WI38 (cell line): ENCODE data around the gene FAM185A.

Source experiments
- H3K4me3 ChIP-seq: 2 replicates; pipeline ENCODE4 v1.5.1; 2011; ENCODE audit warnings: low read depth, mild to moderate bottlenecking, control low read depth, low read length
- TF ChIP-seq, protein P1 (sequence below): IDR thresholded peaks from 2 replicates; pipeline ENCODE4 v1.5.1; 2012; ENCODE audit warnings: low read depth, mild to moderate bottlenecking, control low read depth, low read length

Gene FAM185A

DNA sequence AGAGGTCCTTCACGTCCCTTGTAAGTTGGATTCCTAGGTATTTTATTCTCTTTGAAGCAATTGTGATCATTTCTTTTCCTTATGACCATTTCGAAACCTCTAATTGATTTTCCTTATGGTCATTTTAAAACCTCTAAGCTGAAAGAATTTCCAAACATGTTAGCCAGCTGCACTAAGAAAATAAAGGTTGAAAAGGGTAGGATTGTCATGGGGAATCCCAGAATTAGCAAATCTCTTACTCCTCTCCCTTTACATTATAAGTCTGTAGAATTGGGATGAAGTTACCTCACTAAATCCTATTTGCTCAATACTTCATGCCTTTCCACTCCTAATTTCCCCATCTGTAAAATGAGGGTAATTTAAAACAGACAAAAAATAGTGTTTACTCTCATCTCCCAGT, 79.5 kb downstream of the FAM185A start:
- no peak overlapping the region for H3K4me3 ChIP-seq
- TF ChIP-seq, protein P1, sequence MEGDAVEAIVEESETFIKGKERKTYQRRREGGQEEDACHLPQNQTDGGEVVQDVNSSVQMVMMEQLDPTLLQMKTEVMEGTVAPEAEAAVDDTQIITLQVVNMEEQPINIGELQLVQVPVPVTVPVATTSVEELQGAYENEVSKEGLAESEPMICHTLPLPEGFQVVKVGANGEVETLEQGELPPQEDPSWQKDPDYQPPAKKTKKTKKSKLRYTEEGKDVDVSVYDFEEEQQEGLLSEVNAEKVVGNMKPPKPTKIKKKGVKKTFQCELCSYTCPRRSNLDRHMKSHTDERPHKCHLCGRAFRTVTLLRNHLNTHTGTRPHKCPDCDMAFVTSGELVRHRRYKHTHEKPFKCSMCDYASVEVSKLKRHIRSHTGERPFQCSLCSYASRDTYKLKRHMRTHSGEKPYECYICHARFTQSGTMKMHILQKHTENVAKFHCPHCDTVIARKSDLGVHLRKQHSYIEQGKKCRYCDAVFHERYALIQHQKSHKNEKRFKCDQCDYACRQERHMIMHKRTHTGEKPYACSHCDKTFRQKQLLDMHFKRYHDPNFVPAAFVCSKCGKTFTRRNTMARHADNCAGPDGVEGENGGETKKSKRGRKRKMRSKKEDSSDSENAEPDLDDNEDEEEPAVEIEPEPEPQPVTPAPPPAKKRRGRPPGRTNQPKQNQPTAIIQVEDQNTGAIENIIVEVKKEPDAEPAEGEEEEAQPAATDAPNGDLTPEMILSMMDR: no peak

GRCh38 chr7:102829075-102829474, 80.3 kb downstream of the FAM185A start:
- H3K4me3 ChIP-seq: no peak overlapping the region

DNA sequence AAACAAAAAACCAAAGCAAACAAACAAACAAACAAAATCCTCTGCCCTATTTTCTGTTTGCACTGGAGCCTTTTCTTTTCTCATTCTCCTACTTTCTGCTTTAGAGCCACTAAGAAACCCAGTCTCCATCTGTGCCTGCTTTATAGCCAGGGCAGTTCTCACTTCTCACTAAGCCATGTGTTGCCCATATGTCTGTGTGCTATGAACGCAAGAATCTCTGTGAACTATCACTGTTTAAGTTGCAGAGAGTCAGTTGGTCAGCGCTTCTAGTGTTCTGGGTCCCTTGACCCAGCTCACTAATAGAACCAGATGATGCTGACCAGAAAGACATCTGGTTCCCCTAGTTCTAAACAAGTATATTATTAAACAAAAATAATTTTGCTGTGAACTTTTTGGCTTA, 81.4 kb downstream of the FAM185A start:
- no peak overlapping the region for H3K4me3 ChIP-seq
- TF ChIP-seq, protein P1: no peak

More at GRCh38 chr7:102829075-102829474, 80.3 kb downstream of the FAM185A start:
- TF ChIP-seq, protein P1: no peak

GRCh38 chr7:102832674-102833073, 83.9 kb downstream of the FAM185A start:
- H3K4me3 ChIP-seq: no peak overlapping the region
- TF ChIP-seq, protein P1: no peak

DNA sequence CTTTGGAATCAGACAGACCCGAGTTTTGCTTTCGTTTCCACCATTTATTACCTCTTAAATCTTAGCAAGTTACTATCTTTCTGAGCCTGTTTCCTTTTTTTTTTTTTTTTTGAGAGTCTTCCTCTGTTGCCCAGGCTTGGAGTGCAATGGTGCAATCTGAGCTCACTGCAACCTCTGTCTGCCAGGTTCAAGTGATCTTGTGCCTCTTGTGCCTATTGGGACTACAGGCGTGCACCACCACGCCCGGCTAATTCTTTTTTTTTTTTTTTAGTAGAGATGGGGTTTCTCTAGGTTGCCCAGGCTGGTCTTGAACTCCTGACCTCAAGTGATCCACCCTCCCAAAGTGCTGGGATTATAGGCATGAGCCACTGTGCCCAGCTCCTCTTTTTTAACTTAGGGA, 84.5 kb downstream of the FAM185A start:
- H3K4me3 ChIP-seq: no peak overlapping the region

DNA sequence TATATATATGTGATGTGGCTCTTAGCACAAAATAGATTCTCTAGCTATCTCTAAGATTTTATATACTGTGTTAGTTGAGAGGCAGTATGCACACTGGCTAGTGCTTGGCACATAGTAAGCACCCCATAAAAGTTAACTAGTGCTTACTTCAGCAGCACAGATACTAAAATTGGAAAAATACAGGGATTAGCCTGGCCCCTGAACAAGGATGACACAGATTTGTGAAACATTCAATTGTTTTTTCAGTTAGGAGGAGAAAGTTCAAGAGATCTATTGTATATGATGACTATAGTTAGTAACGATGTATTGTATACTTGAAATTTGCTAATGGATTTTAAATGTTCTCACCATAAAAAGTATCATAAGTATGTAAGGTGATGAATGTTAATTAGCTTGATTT, 85.7 kb downstream of the FAM185A start:
- TF ChIP-seq, protein P1: no peak
- H3K4me3 ChIP-seq: no peak overlapping the region

More for the DNA sequence above, 84.5 kb downstream of the FAM185A start:
- TF ChIP-seq, protein P1: no peak

DNA sequence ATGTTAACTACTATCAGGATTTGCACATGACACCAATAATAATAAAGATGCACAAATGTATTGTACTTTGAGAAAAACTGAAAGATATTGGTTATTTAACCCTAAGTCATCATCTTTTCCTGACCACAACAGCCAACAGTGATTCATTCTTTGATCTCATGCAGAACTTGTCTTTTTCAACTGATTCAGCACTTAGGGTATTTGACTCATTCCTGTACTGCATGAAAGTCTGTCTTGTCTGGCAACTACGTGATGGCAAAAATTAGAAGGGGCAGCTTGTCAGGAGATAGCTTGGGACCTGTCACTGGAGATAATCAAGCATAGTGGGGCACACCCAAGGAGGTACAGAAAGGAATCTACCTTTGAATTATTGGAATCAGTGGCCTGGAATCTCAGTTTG, 86.2 kb downstream of the FAM185A start:
- TF ChIP-seq, protein P1: no peak
- H3K4me3 ChIP-seq: no peak overlapping the region
